K562 (cell line): ENCODE results near the gene AKAP6.

ENCODE experiments used
- JUN ChIP-seq, 2 experiments: sonication (generic) in 1 of 2; formaldehyde crosslinking in 1 of 2; IDR thresholded peaks; 2 replicates each; pipeline versions ENCODE4 v1.6.1 to v1.8.0; 2012 to 2022; ENCODE audit warnings: borderline replicate concordance in 2 of 2, mild to moderate bottlenecking in 2 of 2, improper control_type of control experiment in 1 of 2, low read depth in 1 of 2, low read length in 1 of 2, missing genetic modification reagents in 1 of 2
- RBM22 ChIP-seq: fragments of 200-400 bp; formaldehyde crosslinking; IDR thresholded peaks from 2 replicates; pipeline ENCODE4 v1.6.1; 2018; ENCODE audit warnings: low read length, low read depth; ENCODE audit not compliant: poor library complexity, severe bottlenecking

DNA sequence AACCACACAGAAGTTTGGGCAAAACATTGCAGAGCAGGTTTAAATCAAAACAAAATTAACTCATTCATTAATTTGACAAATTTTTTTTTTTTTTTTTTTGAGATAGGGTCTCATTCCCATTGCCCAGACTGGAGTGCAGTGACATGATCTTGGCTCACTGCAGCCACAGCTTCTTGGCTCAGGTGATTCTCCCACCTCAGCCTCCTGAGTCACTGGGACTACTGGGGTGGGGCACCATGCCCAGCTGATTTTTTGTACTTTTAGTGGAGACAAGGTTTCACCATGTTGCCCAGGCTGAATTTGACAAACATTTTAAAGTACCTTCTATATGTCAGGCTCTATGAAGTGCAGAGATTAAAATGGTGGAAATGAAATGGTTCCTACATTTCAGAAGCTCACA lies 352.5 kb downstream of the AKAP6 start:
- TF ChIP-seq RBM22 (no peak), JUN (IDR thresholded peaks at IDR 0.05; ENCODE audit: borderline replicate concordance, low read depth, low read length) (no peak), JUN (CRISPR knock-in tag; IDR thresholded peaks at IDR 0.05; ENCODE audit: borderline replicate concordance) (no peak)
